Spleen (tissue), 11 donors: ENCODE results near the gene SMIM10L2A. TPM values are rescaled to one million over a fixed set of nuclear protein-coding genes. Genes with fewer than 3 reads are reported as not detected.
A peak's percentile ranks its signal among the peaks of the same experiment; 100 is the strongest.
"Not testable (repeated sequence)": the region's sequence is repeated elsewhere in the genome, so short reads cannot be mapped to it uniquely, and the experiment has no call there.

ENCODE experiments used
- DNase-seq: peaks from one replicate; pipeline ENCODE4 v3.0.0-alpha.2; 2020
- H3K27ac ChIP-seq, 8 donors: fragments of 200-600 bp; sonication (generic) in 7 of 8; 1 replicate in 4 of 8; 2 replicates in 4 of 8; pipeline versions ENCODE4 v1.5.0 to v1.8.0; 2016 to 2021; ENCODE audit warnings: inconsistent platforms in 4 of 8, mild to moderate bottlenecking in 4 of 8, moderate library complexity in 1 of 8
- H3K27me3 ChIP-seq, 7 donors: fragments of 200-600 bp; sonication (generic) in 6 of 7; replicated peaks in 1 of 7; 1 replicate in 4 of 7; 2 replicates in 3 of 7; pipeline versions ENCODE4 v1.5.0 to v1.8.0; 2016 to 2021; ENCODE audit warnings: inconsistent platforms in 3 of 7, mild to moderate bottlenecking in 1 of 7
- H3K36me3 ChIP-seq, 6 donors: fragments of 200-600 bp; sonication (generic) in 5 of 6; 1 replicate in 4 of 6; 2 replicates in 2 of 6; pipeline versions ENCODE4 v1.5.0 to v1.8.0; 2016 to 2021; ENCODE audit warnings: inconsistent platforms in 2 of 6
- H3K4me1 ChIP-seq, 6 donors: fragments of 200-600 bp; sonication (generic) in 5 of 6; 1 replicate in 3 of 6; 2 replicates in 3 of 6; pipeline versions ENCODE4 v1.5.0 to v1.8.0; 2016 to 2021; ENCODE audit warnings: inconsistent platforms in 3 of 6
- H3K4me3 ChIP-seq, 8 donors: fragments of 200-600 bp; sonication (generic) in 7 of 8; 1 replicate in 4 of 8; 2 replicates in 4 of 8; pipeline versions ENCODE4 v1.5.0 to v1.8.0; 2016 to 2021; ENCODE audit warnings: inconsistent platforms in 4 of 8, mild to moderate bottlenecking in 4 of 8, moderate library complexity in 2 of 8
- H3K9me3 ChIP-seq, 8 donors: fragments of 200-600 bp; sonication (generic) in 7 of 8; 1 replicate in 4 of 8; 2 replicates in 4 of 8; pipeline versions ENCODE4 v1.5.0 to v1.8.0; 2016 to 2021; ENCODE audit warnings: inconsistent platforms in 4 of 8
- POLR2A ChIP-seq, 3 donors: fragments of 450-650 bp; IDR thresholded peaks; one replicate each; pipeline ENCODE4 v1.5.1; 2017; ENCODE audit warnings: antibody characterized with exemption in 3 of 3, mild to moderate bottlenecking in 1 of 3
- POLR2AphosphoS5 ChIP-seq, 3 donors: sonication (generic); formaldehyde crosslinking; IDR thresholded peaks; one replicate each; pipeline ENCODE4 v1.5.1; 2017; ENCODE audit warnings: antibody characterized with exemption in 3 of 3
- WGBS, 5 donors: extraction: QIAGEN DNeasy Blood & Tissue Kit in 3 of 5; methylation state at CpG; one replicate each; pipeline versions ENCODE4 v1.1.5 to v1.1.7; 2013 to 2018; 5-methylcytosine and 5-hydroxymethylcytosine counted together
- intact Hi-C: fragments of 100-400 bp; cut with DNase I; formaldehyde crosslinking; loops from one replicate; pipeline ENCODE4 v1.15.0; 2023; ENCODE audit warnings: low total_unique reads
- polyA plus RNA-seq, 3 donors: library from polyadenylated mRNA; stranded (reverse); fragments of 200-250 nt; gene quantifications; one replicate each; pipeline ENCODE4 v1.2.1, GENCODE V29; 2013
- total RNA-seq, 7 donors: library from RNA; depleted of rRNA in 3 of 7; stranded (reverse); fragments of >200 nt in 3 of 7; fragmentation: NEBNext Ultra II Directional in 4 of 7; extraction: Animal tissue kit (Norgen Biotek cat#: 25700) in 4 of 7; gene quantifications; one replicate each; pipeline versions ENCODE4 v1.1.0 to v1.2.1, GENCODE V29; 2016 to 2021
- TF ChIP-seq, protein P1 (sequence below), 11 experiments: fragments of 200-600 bp in 7 of 11; fragments of 450-650 bp in 4 of 11; sonication (generic) in 4 of 11; IDR thresholded peaks in 8 of 11; conservative IDR thresholded peaks in 3 of 11; 1 replicate in 7 of 11; 2 replicates in 4 of 11; pipeline versions ENCODE4 v1.4.0 to v1.8.0; 2016 to 2021; ENCODE audit warnings: antibody characterized with exemption in 11 of 11, inconsistent platforms in 4 of 11, mild to moderate bottlenecking in 1 of 11
- donor health status: healthy with polysubstance abuse.
- donor health status: DM: no; HTN: no; CAD: no; lungs with moderate emphysema.
- donor health status: DM: no; HTN: no; CAD: no.
- donor health status: Bipolar disorder and iron deficiency.
- donor health status: healthy.
- donor health status: DM: no; HTN: no; CAD: no.
- donor health status: DM: yes; HTN: yes; CAD: no.

The SMIM10L2A gene
- total and polyA plus RNA-seq, 10 donors: 0.50 to 7.7 (median 2.9) TPM

DNA sequence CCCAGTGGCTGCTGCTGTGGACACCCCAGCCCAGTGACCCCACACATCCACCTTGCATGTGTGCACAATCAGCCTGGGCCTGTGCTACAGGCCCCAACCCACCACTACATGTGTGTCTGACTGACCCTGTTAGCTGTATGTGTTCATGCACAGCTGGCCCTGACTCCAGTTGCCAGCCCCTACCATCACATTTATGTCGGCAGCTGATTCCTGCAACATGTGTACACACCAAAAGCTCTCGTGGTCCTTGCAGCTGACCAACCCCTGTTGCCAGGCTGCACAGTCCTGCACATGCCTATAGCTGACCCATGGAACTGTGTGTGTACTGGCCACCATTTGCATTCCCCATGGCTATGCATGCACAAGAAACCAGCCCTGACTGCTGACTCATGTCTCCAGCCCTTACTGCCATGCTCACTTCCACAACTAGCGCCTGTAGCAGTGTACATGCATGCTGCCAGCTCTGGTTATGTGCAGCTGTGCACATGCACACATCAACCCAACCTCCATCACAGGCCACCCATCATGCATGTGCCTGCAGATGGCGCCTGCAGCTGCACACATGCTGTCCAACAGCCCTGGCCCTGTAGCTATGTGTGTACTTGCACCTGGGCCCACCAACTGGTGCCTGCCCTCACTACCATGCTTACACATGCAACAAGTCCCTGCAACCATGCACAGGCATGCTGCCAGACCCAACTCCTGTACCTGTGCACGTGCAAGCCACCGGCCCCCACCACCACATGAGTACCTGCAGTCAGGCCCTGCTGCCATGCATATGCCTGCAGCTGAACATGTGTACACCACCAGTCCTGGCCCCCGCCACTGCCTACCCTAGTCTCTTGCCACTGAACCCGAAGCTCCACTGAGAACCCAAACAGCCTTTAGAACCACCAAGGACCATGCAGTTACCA, 28.1 kb downstream of the SMIM10L2A start:
- whole genome bisulfite sequencing, 5 donors: 71 to 100% (median 90%) methylated on average over 1 to 8 of the region's 8 CpGs
- Histone ChIP-seq H3K4me3 (no peak overlapping the region), H3K9me3 (no peaks in the 10 kb centered on the region), H3K36me3 (no peaks in the 10 kb centered on the region), H3K4me1 (peaks cover 0 to 3% (median 0%) of the 10 kb centered on the region in 6 donors), H3K27me3 (peaks cover 0 to 5% (median 0%) of the 10 kb centered on the region in 7 donors), H3K27ac (no peak overlapping the region)
- TF ChIP-seq, protein P1, sequence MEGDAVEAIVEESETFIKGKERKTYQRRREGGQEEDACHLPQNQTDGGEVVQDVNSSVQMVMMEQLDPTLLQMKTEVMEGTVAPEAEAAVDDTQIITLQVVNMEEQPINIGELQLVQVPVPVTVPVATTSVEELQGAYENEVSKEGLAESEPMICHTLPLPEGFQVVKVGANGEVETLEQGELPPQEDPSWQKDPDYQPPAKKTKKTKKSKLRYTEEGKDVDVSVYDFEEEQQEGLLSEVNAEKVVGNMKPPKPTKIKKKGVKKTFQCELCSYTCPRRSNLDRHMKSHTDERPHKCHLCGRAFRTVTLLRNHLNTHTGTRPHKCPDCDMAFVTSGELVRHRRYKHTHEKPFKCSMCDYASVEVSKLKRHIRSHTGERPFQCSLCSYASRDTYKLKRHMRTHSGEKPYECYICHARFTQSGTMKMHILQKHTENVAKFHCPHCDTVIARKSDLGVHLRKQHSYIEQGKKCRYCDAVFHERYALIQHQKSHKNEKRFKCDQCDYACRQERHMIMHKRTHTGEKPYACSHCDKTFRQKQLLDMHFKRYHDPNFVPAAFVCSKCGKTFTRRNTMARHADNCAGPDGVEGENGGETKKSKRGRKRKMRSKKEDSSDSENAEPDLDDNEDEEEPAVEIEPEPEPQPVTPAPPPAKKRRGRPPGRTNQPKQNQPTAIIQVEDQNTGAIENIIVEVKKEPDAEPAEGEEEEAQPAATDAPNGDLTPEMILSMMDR (IDR thresholded peaks at IDR 0.05 in 8 of 11, conservative IDR thresholded peaks at IDR 0.05 in 3 of 11): no peak
- TF ChIP-seq POLR2AphosphoS5 (IDR thresholded peaks at IDR 0.05) (no peak), POLR2A (IDR thresholded peaks at IDR 0.05) (no peak)
- DNase-seq: peak; percentile 57
- intact Hi-C loops: no loop called here

GRCh38 chrX:135453381-135453780, 31.6 kb downstream of the SMIM10L2A start:
- WGBS, 5 donors: 41 to 68% (median 62%) methylated on average over 3 of the region's 3 CpGs
- peaks cover 0 to 8% (median 2%) of the 10 kb centered on the region in 8 donors for H3K9me3 ChIP-seq
- no peak overlapping the region for H3K4me3 ChIP-seq
- H3K4me1 ChIP-seq: peaks cover 0 to 3% (median 0%) of the 10 kb centered on the region in 6 donors
- intact Hi-C loops: no loop called here
- TF ChIP-seq, protein P1 (IDR thresholded peaks at IDR 0.05 in 8 of 11, conservative IDR thresholded peaks at IDR 0.05 in 3 of 11): no peak
- TF ChIP-seq POLR2AphosphoS5 (IDR thresholded peaks at IDR 0.05) (no peak), POLR2A (IDR thresholded peaks at IDR 0.05) (no peak)
- DNase-seq: no peak
- H3K36me3 ChIP-seq: no peaks in the 10 kb centered on the region
- H3K27ac ChIP-seq: no peak overlapping the region
- H3K27me3 ChIP-seq: peaks cover 0 to 5% (median 0%) of the 10 kb centered on the region in 7 donors

- whole genome bisulfite sequencing, 5 donors: 37 to 66% (median 47%) methylated on average over 4 of the region's 4 CpGs
- intact Hi-C loops: no loop called here
- Histone ChIP-seq H3K4me3 (no peak overlapping the region), H3K27me3 (peaks cover 0 to 5% (median 0%) of the 10 kb centered on the region in 7 donors), H3K4me1 (peaks cover 0 to 3% (median 0%) of the 10 kb centered on the region in 6 donors), H3K27ac (peak overlapping the region in 2 of 8 donors; percentile 11 to 26), H3K36me3 (no peaks in the 10 kb centered on the region), H3K9me3 (peaks cover 0 to 9% (median 2%) of the 10 kb centered on the region in 8 donors)
- TF ChIP-seq, protein P1 (IDR thresholded peaks at IDR 0.05 in 8 of 11, conservative IDR thresholded peaks at IDR 0.05 in 3 of 11): no peak
- TF ChIP-seq POLR2A (IDR thresholded peaks at IDR 0.05): no peak
- no peak for TF ChIP-seq POLR2AphosphoS5 (IDR thresholded peaks at IDR 0.05)
- DNase-seq: no peak
Observed at GRCh38 chrX:135454816-135455215, 33.1 kb downstream of the SMIM10L2A start.

DNA sequence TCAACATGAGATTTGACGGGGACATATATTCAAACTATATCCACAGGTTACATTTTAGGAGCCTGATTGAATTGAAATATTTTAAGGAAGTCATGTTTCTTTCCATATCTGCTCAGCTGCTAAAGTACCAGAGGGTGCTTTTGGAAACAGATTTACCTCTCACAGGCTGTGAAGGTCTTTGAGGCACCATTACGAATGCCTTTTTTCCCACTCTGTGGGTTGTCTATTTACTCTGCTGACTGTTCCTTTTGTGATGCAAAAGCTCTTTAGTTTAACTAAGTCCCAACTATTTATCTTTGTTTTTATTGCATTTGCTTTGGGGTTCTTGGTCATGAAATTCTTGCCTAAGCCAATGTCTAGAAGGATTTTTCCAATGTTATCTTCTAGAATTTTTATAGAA, 40.0 kb downstream of the SMIM10L2A start:
- H3K27ac ChIP-seq, H3K4me1 ChIP-seq, DNase-seq, H3K36me3 ChIP-seq, H3K4me3 ChIP-seq, H3K9me3 ChIP-seq, intact Hi-C loops: not testable (repeated sequence)
- WGBS, 5 donors: 79 to 97% (median 86%) methylated on average over 2 of the region's 2 CpGs
- peaks cover 0 to 12% (median 0%) of the 10 kb centered on the region in 7 donors for H3K27me3 ChIP-seq
